Right lobe of liver (tissue), 6 donors: ENCODE measurements around the gene PTRH2. TPM values are rescaled to one million over a fixed set of nuclear protein-coding genes. Genes with fewer than 3 reads are reported as not detected.

Experiments
- ATAC-seq, 4 donors: fragments of 200-7000 bp; cut with Tn5 transposase; one replicate each; pipeline ENCODE4 v1.9.1; 2020; ENCODE audit warnings: mild to moderate bottlenecking in 4 of 4, moderate library complexity in 4 of 4
- DNase-seq, 3 donors: peaks; one replicate each; pipeline ENCODE4 v3.0.0-alpha.2; 2020
- H3K27ac ChIP-seq, 3 donors: fragments of 200-600 bp; one replicate each; pipeline ENCODE4 v1.8.0; 2022
- H3K27me3 ChIP-seq, 2 donors: fragments of 200-600 bp; one replicate each; pipeline ENCODE4 v1.8.0; 2022
- H3K36me3 ChIP-seq, 4 donors: fragments of 200-600 bp; sonication (generic) in 1 of 4; one replicate each; pipeline versions ENCODE4 v1.5.1 to v1.8.0; 2017 to 2022; ENCODE audit warnings: control low read depth in 1 of 4
- H3K4me1 ChIP-seq, 4 donors: fragments of 200-600 bp; sonication (generic) in 1 of 4; one replicate each; pipeline versions ENCODE4 v1.5.1 to v1.8.0; 2017 to 2022; ENCODE audit warnings: control low read depth in 1 of 4
- H3K4me3 ChIP-seq, 3 donors: fragments of 200-600 bp; one replicate each; pipeline ENCODE4 v1.8.0; 2022
- H3K9me3 ChIP-seq, 4 donors: fragments of 200-600 bp; sonication (generic) in 1 of 4; one replicate each; pipeline versions ENCODE4 v1.5.1 to v1.8.0; 2017 to 2022; ENCODE audit warnings: control low read depth in 1 of 4
- CTCF ChIP-seq, 4 donors: fragments of 200-600 bp in 3 of 4; fragments of 450-650 bp in 1 of 4; IDR thresholded peaks; one replicate each; pipeline versions ENCODE4 v1.5.1 to v1.8.0; 2016 to 2022; ENCODE audit warnings: antibody characterized with exemption in 4 of 4, mild to moderate bottlenecking in 2 of 4
- POLR2A ChIP-seq: fragments of 450-650 bp; IDR thresholded peaks from one replicate; pipeline ENCODE4 v1.6.1; 2017; ENCODE audit warnings: antibody characterized with exemption, mild to moderate bottlenecking
- WGBS: methylation state at CpG from one replicate; pipeline ENCODE4 v1.1.6; 2018; ENCODE audit warnings: low coverage, low lambda C conversion rate; ENCODE audit not compliant: insufficient coverage; ENCODE audit errors: missing lambda C conversion rate; 5-methylcytosine and 5-hydroxymethylcytosine counted together
- intact Hi-C, 2 donors: fragments of 100-400 bp; cut with DNase I; formaldehyde crosslinking; loops; one replicate each; pipeline versions ENCODE4 v1.11.2 to v1.14.1; 2022
- total RNA-seq, 6 experiments: library from RNA; depleted of rRNA in 2 of 6; stranded (reverse); fragments of >200 nt in 2 of 6; fragmentation: NEBNext Ultra II Directional in 3 of 6; extraction: Animal tissue kit (Norgen Biotek cat#: 25700) in 3 of 6; gene quantifications; one replicate each; pipeline versions ENCODE4 v1.1.0 to v1.2.4, GENCODE V29; 2016 to 2023
- donor health status: DM: no; HTN: yes; CAD: no.
- donor health status: DM: no; HTN: no; CAD: no.
- donor health status: DM: no; HTN: no; CAD: no.
- donor health status: DM: no; HTN: yes; CAD: no.
- donor health status: DM: no; HTN: yes; CAD: no.

The PTRH2 gene
- total RNA-seq, 6 experiments from 2014 or later = 13.1 to 50.8 (median 19.7) TPM

GRCh38 chr17:59676716-59677115 is 30.5 kb downstream of the PTRH2 start:
- intact Hi-C loops = no loop called here

GRCh38 chr17:59675231-59675630 is 32.0 kb downstream of the PTRH2 start:
- Histone ChIP-seq H3K36me3 (peaks cover 15 to 97% (median 39%) of the 10 kb centered on the region in 4 donors), H3K9me3 (no peaks in the 10 kb centered on the region), H3K4me3 (no peak overlapping the region), H3K4me1 (no peaks in the 10 kb centered on the region), H3K27ac (no peak overlapping the region), H3K27me3 (no peaks in the 10 kb centered on the region)
- ATAC-seq (no peak), DNase-seq (no peak)
- 33% methylated on average over 1 of the region's 1 CpG for WGBS
- intact Hi-C loops = no loop called here
- no peak for TF ChIP-seq POLR2A
- TF ChIP-seq CTCF (IDR thresholded peaks at IDR 0.05) = no peak

More at GRCh38 chr17:59676716-59677115, 30.5 kb downstream of the PTRH2 start:
- no peak for TF ChIP-seq CTCF (IDR thresholded peaks at IDR 0.05)
- no peak for TF ChIP-seq POLR2A
- Histone ChIP-seq H3K9me3 (no peaks in the 10 kb centered on the region), H3K27me3 (no peaks in the 10 kb centered on the region), H3K4me1 (no peaks in the 10 kb centered on the region), H3K36me3 (peaks cover 19 to 98% (median 48%) of the 10 kb centered on the region in 4 donors), H3K4me3 (no peak overlapping the region), H3K27ac (no peak overlapping the region)
- 91% methylated on average over 7 of the region's 7 CpGs for WGBS
- ATAC-seq (no peak), DNase-seq (no peak)

GRCh38 chr17:59671386-59671785 is 35.8 kb downstream of the PTRH2 start:
- DNase-seq (no peak), ATAC-seq (no peak)
- no peak overlapping the region for H3K27ac ChIP-seq
- no peak overlapping the region for H3K4me3 ChIP-seq
- WGBS = 67% methylated on average over 1 of the region's 1 CpG
- H3K4me1 ChIP-seq = peaks cover 0 to 7% (median 0%) of the 10 kb centered on the region in 4 donors
- H3K9me3 ChIP-seq = no peaks in the 10 kb centered on the region
- H3K36me3 ChIP-seq = peaks cover 6 to 98% (median 29%) of the 10 kb centered on the region in 4 donors
- TF ChIP-seq POLR2A = no peak
- no peak for TF ChIP-seq CTCF (IDR thresholded peaks at IDR 0.05)
- no peaks in the 10 kb centered on the region for H3K27me3 ChIP-seq
- intact Hi-C loops = no loop called here

DNA sequence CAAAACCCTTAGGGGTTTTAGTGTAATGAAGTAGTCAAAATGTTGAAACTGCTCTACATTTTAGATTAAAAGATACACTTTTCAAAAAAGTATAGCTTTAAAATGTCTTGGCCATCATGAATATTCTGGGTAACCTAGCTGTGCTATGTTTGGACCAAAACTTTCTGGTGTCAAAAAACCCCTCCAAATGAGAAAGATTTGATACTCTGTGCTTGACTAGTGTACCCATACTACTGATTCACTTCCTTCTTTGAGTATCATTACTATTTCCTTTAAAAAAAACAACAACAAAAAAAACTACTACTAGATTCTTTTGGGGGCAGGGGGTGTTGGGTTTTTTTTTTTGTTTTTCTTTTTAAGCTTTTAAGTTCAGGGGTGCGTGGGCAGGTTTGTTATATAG is 37.3 kb downstream of the PTRH2 start:
- H3K9me3 ChIP-seq = no peaks in the 10 kb centered on the region
- DNase-seq = no peak
- TF ChIP-seq CTCF (IDR thresholded peaks at IDR 0.05) (no peak), POLR2A (no peak)
- intact Hi-C loops = no loop called here
- 78% methylated on average over 1 of the region's 1 CpG for WGBS
- no peak for ATAC-seq
- no peak overlapping the region for H3K27ac ChIP-seq
- H3K36me3 ChIP-seq = peaks cover 0 to 98% (median 31%) of the 10 kb centered on the region in 4 donors
- no peak overlapping the region for H3K4me3 ChIP-seq
- H3K27me3 ChIP-seq = no peaks in the 10 kb centered on the region
- H3K4me1 ChIP-seq = peaks cover 0 to 7% (median 0%) of the 10 kb centered on the region in 4 donors

GRCh38 chr17:59669411-59669810 is 37.8 kb downstream of the PTRH2 start:
- Histone ChIP-seq H3K36me3 (peaks cover 0 to 98% (median 34%) of the 10 kb centered on the region in 4 donors), H3K4me3 (no peak overlapping the region), H3K27ac (no peak overlapping the region), H3K4me1 (peaks cover 0 to 7% (median 0%) of the 10 kb centered on the region in 4 donors), H3K27me3 (no peaks in the 10 kb centered on the region), H3K9me3 (no peaks in the 10 kb centered on the region)
- ATAC-seq (no peak), DNase-seq (no peak)
- intact Hi-C loops = no loop called here
- 45% methylated on average over 1 of the region's 1 CpG for WGBS
- TF ChIP-seq CTCF (IDR thresholded peaks at IDR 0.05) = no peak
- no peak for TF ChIP-seq POLR2A
